Endothelial cell of hepatic sinusoid (primary cell): ENCODE results near the gene CEP97.
"Not testable (repeated sequence)": the region's sequence is repeated elsewhere in the genome, so short reads cannot be mapped to it uniquely, and the experiment has no call there.

Experiments
- in situ Hi-C: cut with HindIII; loops from 2 replicates; pipeline ENCODE4 v1.10.0; 2017; ENCODE audit warnings: low sequenced_read_pairs

Gene CEP97

GRCh38 chr3:101701696-101702634 lies 22.4 kb upstream of the CEP97 start:
- in situ Hi-C loops, result no loop called here

DNA sequence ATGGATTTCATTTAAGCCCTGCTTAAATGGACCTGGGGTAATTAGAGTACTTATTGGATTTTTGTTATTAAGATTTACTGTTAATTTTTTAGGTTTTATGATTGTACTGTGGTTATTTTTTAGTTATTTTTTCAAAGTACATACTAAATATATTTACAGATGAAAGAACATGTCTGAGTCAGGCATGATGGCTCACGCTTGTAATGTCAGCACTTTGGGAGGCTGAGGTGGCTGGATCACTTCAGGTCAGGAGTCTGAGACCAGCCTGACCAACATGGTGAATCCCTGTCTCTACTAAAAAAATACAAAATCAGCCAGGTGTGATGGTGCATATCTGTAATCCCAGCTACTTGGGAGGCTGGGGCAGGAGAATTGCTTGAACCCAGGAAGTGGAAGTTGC lies 21.7 kb upstream of the CEP97 start:
- in situ Hi-C loops, result no loop called here

GRCh38 chr3:101703169-101703568 lies 21.2 kb upstream of the CEP97 start:
- in situ Hi-C loops, result no loop called here

- in situ Hi-C loops, result not testable (repeated sequence)
Observed at GRCh38 chr3:101704639-101705038, 19.8 kb upstream of the CEP97 start.

GRCh38 chr3:101709126-101709525 lies 15.3 kb upstream of the CEP97 start:
- in situ Hi-C loops, result no loop called here

DNA sequence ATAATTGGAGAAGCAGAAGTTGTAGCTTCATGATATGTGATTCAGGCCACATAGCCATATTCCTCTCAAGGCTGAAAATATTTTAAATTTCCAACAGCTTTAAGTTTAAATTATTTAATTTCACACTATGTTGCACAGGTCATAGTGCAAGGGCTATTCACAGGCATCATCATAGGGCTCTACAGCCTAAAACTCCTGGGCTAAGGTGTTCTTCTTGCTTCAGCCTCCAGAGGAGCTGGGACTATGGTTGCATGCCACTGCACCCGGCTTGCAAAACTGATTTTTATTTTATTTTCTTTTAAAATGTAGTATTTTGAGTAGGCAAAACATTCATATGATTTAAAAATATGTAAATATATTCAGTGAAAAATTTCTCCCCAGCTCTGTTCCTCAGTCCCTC lies 6.0 kb upstream of the CEP97 start:
- in situ Hi-C loops, result no loop called here

GRCh38 chr3:101719604-101720185 lies 4.7 kb upstream of the CEP97 start:
- in situ Hi-C loops, result no loop called here

- in situ Hi-C loops, result no loop called here
Observed at GRCh38 chr3:101720851-101721840, 3.3 kb upstream of the CEP97 start.

DNA sequence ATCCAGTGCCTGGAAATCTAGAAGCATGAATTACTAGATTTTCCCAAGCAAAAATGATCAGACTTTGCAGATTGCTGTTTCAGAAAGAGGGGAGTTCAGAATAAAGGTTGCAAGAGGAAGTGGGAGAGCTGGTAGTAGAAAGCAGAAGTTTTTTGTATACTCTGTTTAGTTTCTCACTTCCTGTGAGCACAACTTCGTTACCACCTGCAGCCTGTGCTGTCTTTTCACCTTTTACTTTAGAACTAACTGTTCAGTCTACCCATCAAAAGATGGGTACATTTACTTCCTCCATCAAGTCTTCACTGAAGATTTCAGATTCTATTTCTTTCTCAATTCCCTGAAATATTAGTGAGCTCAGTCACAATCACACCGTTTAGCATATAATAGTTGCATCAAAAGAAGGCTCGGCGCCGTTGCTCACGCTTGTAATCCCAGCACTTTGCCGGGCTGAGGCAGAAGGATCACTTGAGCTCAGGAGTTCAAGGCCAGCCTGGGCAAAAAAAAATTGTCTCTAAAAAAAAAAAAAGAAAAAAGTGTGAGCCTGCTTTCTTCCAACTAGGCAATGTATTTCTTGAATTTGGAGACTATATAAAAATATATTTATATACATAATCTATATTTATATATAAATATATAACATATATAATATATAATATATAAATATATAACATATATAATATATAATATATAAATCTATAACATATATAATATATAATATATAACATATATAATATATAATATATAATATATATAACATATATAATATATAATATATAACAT lies 1.8 kb upstream of the CEP97 start:
- in situ Hi-C loops, result no loop called here

DNA sequence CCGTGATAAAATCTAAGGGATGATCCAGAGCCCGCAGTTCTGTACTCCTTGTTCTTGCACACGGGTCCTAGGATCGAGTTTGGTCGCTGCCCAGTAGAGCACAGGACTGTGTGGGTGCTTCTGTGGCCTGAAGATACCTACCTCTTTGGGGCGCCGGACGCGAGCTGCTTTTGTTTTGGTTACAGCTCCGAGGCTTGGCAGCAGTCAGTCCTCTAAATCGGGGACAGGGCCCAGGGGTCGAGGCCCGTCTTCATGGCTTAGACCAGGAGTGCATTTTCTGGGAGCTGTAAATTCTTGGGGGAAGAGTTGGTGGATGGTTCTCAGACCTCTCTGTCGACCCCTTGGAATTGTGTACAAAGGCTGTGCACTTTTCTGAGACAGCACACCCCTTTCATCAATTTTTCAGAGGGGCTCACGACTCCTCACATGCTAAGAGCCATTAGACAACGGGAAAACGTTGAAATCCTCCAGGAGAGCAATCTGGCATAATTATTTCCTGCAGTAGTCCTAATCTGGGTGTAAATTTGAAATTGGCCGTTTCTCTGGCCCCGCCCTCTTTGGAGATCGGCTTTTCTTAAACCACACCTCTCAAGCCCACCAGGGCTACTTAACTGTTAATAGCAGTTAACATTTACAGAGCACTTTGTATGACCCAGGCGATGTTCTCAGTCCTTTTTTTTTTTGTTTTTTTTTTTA lies 928 bp downstream of the CEP97 start:
- in situ Hi-C loops, result no loop called here

- in situ Hi-C loops, result no loop called here
Observed at GRCh38 chr3:101725890-101726275, 1.5 kb downstream of the CEP97 start.

DNA sequence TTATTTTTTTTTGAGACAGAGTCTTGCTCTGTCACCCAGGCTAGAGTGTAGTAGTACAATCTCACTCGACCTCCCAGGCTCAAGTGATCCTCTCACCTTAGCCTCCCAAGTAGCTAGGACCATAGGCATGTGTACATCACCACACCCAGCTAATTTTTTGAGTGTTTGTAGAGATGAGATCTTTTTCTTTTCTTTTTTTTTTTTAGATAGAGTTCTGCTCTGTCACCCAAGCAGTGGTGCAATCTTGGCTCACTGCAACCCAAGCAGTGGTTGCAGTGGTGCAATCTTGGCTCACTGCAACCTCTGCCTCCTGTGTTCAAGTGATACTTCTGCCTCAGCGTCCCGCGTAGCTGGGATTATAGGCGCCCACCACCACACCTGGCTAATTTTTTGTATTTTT lies 5.2 kb downstream of the CEP97 start:
- in situ Hi-C loops, result no loop called here

GRCh38 chr3:101730839-101731238 lies 6.4 kb downstream of the CEP97 start:
- in situ Hi-C loops, result no loop called here

GRCh38 chr3:101732240-101732641 lies 7.8 kb downstream of the CEP97 start:
- in situ Hi-C loops, result no loop called here

DNA sequence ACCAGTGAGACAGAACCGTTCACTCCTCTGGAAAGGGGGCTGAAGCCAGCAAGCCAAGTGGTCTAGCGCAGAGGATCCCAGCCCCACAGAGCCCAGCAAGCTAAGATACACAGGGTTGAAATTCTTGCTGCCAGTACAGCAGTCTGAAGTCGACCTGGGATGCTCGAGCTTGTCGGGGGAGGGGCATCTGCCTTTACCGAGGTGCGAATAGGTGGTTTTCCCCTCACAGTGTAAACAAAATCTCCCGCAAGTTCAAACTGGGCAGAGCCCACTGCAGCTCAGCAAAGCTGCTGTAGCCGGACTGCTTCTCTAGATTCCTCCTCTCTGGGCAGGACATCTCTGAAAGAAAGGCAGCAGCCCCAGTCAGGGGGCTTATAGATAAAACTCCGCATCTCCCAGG lies 11.4 kb downstream of the CEP97 start:
- in situ Hi-C loops, result no loop called here

DNA sequence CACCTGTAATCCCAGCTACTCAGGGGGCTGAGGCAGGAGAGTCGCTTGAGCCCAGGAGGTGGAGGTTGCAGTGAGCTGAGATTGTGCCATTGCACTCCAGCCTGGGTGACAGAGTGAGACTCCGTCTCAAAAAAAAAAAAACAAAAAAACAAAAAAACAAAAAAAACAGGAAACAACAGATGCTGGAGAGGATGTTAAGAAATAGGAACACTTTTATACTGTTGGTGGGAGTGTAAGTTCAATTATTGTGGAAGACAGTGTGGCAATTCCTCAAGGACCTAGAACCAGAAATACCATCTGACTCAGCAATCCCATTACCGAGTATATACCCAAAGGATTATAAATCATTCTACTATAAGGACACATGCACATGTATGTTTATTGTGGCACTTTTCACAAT lies 17.5 kb downstream of the CEP97 start:
- in situ Hi-C loops, result not testable (repeated sequence)

DNA sequence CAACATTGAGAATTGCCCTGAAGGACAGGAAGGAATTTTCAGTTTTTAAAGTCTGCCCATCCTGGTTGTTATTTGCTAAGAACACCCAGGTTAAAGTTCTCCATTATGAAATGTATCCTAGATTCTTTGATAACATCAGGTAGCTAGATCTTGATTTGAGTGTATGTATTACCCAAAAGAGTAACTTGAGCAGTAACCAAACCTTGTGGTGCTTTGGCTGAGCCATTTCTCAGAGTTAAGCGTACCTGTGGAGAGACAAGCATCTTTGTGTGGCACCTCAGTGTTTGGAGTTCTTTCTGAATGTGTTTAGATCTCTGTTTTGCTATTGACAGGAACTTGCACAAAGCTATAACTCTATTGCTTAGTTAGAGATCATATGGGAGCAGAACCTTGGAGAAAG lies 20.4 kb downstream of the CEP97 start:
- in situ Hi-C loops, result no loop called here

- in situ Hi-C loops, result not testable (repeated sequence)
Observed at GRCh38 chr3:101745934-101746333, 21.5 kb downstream of the CEP97 start.

DNA sequence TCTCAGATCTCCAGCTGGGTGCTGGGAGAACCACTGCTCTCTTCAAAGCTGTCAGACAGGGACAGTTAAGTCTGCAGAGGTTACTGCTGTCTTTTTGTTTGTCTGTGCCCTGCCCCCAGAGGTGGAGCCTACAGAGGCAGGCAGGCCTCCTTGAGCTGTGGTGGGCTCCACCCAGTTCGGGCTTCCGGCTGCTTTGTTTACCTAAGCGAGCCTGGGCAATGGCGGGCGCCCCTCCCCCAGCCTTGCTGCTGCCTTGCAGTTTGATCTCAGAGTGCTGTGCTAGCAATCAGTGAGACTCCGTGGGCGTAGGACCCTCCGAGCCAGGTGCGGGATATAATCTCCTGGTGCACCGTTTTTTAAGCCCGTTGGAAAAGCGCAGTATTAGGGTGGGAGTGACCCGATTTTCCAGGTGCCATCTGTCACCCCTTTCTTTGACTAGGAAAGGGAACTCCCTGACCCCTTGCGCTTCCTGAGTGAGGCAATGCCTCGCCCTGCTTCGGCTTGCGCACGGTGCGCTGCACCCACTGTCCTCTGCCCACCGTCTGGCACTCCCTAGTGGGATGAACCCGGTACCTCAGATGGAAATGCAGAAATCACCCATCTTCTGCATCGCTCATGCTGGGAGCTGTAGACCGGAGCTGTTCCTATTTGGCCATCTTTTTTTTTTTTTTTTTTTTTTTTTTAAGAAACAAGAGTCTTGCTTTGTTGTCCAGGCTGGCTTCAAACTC lies 29.1 kb downstream of the CEP97 start:
- in situ Hi-C loops, result not testable (repeated sequence)
